Thoracic aorta (tissue), 2 donors: ENCODE results near the gene BACH2. TPM values are rescaled to one million over a fixed set of nuclear protein-coding genes. Genes with fewer than 3 reads are reported as not detected.
"Not testable (repeated sequence)": the region's sequence is repeated elsewhere in the genome, so short reads cannot be mapped to it uniquely, and the experiment has no call there.

Experiments used
- ATAC-seq: fragments of 150-250 bp; one replicate; pipeline ENCODE4 v1.8.0; 2017; ENCODE audit warnings: low read depth; ENCODE audit not compliant: insufficient number of reproducible peaks, low FRiP score
- DNase-seq: peaks from one replicate; pipeline ENCODE4 v3.0.0-alpha.2; 2020; ENCODE audit warnings: low spot score
- H3K27ac ChIP-seq, 2 donors: fragments of 200-600 bp; sonication (generic); 1 replicate in 1 of 2; 2 replicates in 1 of 2; pipeline ENCODE4 v1.5.1; 2016; ENCODE audit warnings: mild to moderate bottlenecking in 2 of 2, moderate library complexity in 2 of 2
- H3K27me3 ChIP-seq: fragments of 200-600 bp; sonication (generic); replicated peaks from 2 replicates; pipeline ENCODE4 v1.6.0; 2016; ENCODE audit warnings: mild to moderate bottlenecking; ENCODE audit not compliant: insufficient read depth
- H3K36me3 ChIP-seq: fragments of 200-600 bp; sonication (generic); one replicate; pipeline ENCODE4 v1.5.1; 2016
- H3K4me1 ChIP-seq, 2 donors: fragments of 200-600 bp; sonication (generic); 1 replicate in 1 of 2; 2 replicates in 1 of 2; pipeline versions ENCODE4 v1.5.1 to v1.6.0; 2016; ENCODE audit warnings: low read depth in 2 of 2, mild to moderate bottlenecking in 1 of 2; ENCODE audit not compliant: control insufficient read depth in 1 of 2
- H3K4me3 ChIP-seq: fragments of 200-600 bp; sonication (generic); 2 replicates; pipeline ENCODE4 v1.5.1; 2016; ENCODE audit warnings: mild to moderate bottlenecking
- H3K9me3 ChIP-seq: fragments of 200-600 bp; sonication (generic); 2 replicates; pipeline ENCODE4 v1.5.1; 2016
- CTCF ChIP-seq: fragments of 200-600 bp; sonication (generic); IDR thresholded peaks from one replicate; pipeline ENCODE4 v1.5.1; 2019; ENCODE audit warnings: antibody characterized with exemption
- total RNA-seq, 2 donors: library from RNA; depleted of rRNA; stranded (reverse); fragments of >200 nt; gene quantifications; one replicate each; pipeline versions ENCODE4 v1.1.0 to v1.2.3, GENCODE V29; 2016

The BACH2 gene
- total RNA-seq, 2 donors from 2014 or later = 6.1 to 17.8 TPM

GRCh38 chr6:90035047-90035723, 261.5 kb downstream of the BACH2 start:
- Histone ChIP-seq H3K4me1 (peaks cover 2 to 15% of the 10 kb centered on the region in 2 donors), H3K9me3 (no peaks in the 10 kb centered on the region), H3K36me3 (no peaks in the 10 kb centered on the region), H3K27ac (peak overlapping the region in 1 of 2 donors; percentile 11), H3K4me3 (peak overlapping the region; percentile 31), H3K27me3 (no peaks in the 10 kb centered on the region)
- DNase-seq (no peak), ATAC-seq (no peak)
- no peak for TF ChIP-seq CTCF

DNA sequence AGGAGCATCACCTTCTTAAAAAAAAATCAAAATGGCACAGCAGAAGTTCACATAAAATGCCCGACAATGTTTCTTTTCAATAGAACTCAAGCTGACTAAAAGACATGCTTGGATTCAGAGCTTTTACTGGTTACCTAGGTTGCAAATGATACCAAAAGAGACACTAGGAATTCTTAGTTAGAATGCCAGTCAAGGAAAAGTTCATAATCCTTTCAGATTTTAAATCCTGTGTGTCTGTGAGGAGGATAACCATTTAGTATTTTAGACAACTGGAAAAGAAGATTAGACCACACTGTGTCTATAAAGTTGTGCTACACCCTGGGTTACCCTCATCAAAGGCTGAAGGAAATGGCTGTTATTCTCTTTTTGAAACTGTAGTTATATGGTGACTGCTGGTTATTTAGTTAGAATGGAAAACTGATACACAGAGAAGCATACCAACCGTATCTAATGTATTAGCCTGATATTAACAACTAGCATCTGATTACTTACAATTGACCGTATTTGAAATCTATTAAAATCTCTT, 262.8 kb downstream of the BACH2 start:
- TF ChIP-seq CTCF = no peak
- ATAC-seq = no peak
- H3K4me1 ChIP-seq = peaks cover 2 to 15% of the 10 kb centered on the region in 2 donors
- H3K27me3 ChIP-seq = no peaks in the 10 kb centered on the region
- H3K4me3 ChIP-seq = no peak overlapping the region
- no peaks in the 10 kb centered on the region for H3K9me3 ChIP-seq
- H3K36me3 ChIP-seq = no peaks in the 10 kb centered on the region
- no peak overlapping the region for H3K27ac ChIP-seq
- DNase-seq = no peak

DNA sequence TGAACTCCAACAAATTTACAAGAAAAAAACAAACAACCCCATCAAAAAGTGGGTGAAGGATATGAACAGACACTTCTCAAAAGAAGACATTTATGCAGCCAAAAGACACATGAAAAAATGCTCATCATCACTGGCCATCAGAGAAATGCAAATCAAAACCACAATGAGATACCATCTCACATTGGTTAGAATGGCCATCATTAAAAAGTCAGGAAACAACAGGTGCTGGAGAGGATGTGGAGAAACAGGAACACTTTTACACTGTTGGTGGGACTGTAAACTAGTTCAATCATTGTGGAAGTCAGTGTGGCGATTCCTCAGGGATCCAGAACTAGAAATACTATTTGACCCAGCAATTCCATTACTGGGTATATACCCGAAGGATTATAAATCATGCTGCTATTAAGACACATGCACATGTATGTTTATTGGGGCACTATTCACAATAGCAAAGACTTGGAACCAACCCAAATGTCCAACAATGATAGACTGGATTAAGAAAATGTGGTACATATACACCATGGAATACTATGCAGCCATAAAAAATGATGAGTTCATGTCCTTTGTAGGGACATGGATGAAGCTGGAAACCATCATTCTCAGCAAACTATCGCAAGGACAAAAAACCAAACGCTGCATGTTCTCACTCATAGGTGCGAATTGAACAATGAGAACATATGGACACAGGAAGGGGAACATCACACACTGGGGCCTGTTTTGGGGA, 264.0 kb downstream of the BACH2 start:
- ATAC-seq, DNase-seq, H3K36me3 ChIP-seq, H3K27ac ChIP-seq, H3K9me3 ChIP-seq, H3K4me3 ChIP-seq, H3K27me3 ChIP-seq: not testable (repeated sequence)
- H3K4me1 ChIP-seq = peaks cover 2 to 15% of the 10 kb centered on the region in 2 donors

GRCh38 chr6:90028995-90029635, 267.5 kb downstream of the BACH2 start:
- Histone ChIP-seq H3K4me1 (no peaks in the 10 kb centered on the region), H3K4me3 (no peak overlapping the region), H3K27ac (no peak overlapping the region), H3K36me3 (no peaks in the 10 kb centered on the region), H3K9me3 (no peaks in the 10 kb centered on the region), H3K27me3 (no peaks in the 10 kb centered on the region)
- TF ChIP-seq CTCF = no peak
- no peak for DNase-seq
- ATAC-seq = no peak

DNA sequence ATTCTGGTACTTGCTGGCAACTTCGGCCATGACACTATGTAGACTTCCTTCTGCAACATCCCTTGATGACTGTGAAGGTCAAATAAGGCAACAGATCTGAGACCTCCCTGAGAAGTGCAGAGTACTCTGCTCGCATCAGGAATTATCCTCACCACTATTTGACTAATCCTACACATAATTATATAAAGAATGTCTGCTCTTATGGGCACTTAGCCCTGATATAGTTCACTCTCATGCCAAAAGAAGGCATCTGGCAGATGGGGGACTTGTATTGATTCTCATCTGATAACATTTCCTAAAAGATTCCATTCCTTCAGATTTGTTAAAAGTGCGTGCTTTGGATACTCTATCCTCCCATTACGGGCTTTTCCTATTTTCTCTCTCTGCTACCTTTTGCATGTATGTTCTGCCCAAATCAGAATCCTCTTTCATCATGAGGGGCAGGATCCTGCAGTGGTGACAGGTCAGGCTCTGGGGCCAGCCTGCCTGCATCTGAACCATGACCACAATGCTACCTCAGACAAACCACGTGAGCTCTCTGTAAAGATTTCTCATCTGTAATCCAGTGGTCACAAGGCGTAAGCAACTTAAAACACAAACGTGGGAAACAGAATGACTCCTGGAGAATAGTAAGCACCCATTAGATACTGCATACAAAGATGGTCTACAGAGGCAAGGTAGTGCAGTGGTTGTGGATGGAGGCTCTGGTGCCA, 268.4 kb downstream of the BACH2 start:
- no peak for DNase-seq
- no peak overlapping the region for H3K4me3 ChIP-seq
- no peaks in the 10 kb centered on the region for H3K9me3 ChIP-seq
- no peak overlapping the region for H3K27ac ChIP-seq
- no peak for TF ChIP-seq CTCF
- no peaks in the 10 kb centered on the region for H3K36me3 ChIP-seq
- no peak for ATAC-seq
- H3K4me1 ChIP-seq = no peaks in the 10 kb centered on the region
- no peaks in the 10 kb centered on the region for H3K27me3 ChIP-seq
